ENCODE data around the gene ANKS1A. TPM values are rescaled to one million over a fixed set of nuclear protein-coding genes. Genes with fewer than 3 reads are reported as not detected.
"Not testable (repeated sequence)": the region's sequence is repeated elsewhere in the genome, so short reads cannot be mapped to it uniquely, and the experiment has no call there.

Gene ANKS1A
- total RNA-seq, 1 donor from 2014 or later = 7.3 TPM

- Mint-ChIP-seq H3K27ac (no peak overlapping the region), H3K27me3 (peaks cover 14% of the 10 kb centered on the region), H3K4me3 (no peak overlapping the region), H3K4me1 (peaks cover 6% of the 10 kb centered on the region), H3K36me3 (ENCODE audit: low read depth) (peaks cover 3% of the 10 kb centered on the region), H3K9me3 (no peaks in the 10 kb centered on the region)
- no peak for DNase-seq
- intact Hi-C loops (cut with micrococcal nuclease) = loop anchor here (10.0 kb wide), 1 partner anchor 305 kb away; no protein-coding TSS in a partner anchor
Measured at GRCh38 chr6:34919651-34920050, 30.6 kb downstream of the ANKS1A start.

- Mint-ChIP-seq H3K27ac (no peak overlapping the region), H3K27me3 (peaks cover 11% of the 10 kb centered on the region), H3K4me1 (peaks cover 6% of the 10 kb centered on the region), H3K4me3 (no peak overlapping the region), H3K36me3 (ENCODE audit: low read depth) (peaks cover 3% of the 10 kb centered on the region), H3K9me3 (no peaks in the 10 kb centered on the region)
- no peak for DNase-seq
- intact Hi-C loops (cut with micrococcal nuclease) = no loop called here
Measured at GRCh38 chr6:34920097-34920496, 31.0 kb downstream of the ANKS1A start.

GRCh38 chr6:34922177-34922663, 33.2 kb downstream of the ANKS1A start:
- Mint-ChIP-seq H3K4me1 (peaks cover 6% of the 10 kb centered on the region), H3K9me3 (no peaks in the 10 kb centered on the region), H3K27ac (no peak overlapping the region)

GRCh38 chr6:34924831-34925625, 36.0 kb downstream of the ANKS1A start:
- no peaks in the 10 kb centered on the region for H3K9me3 Mint-ChIP-seq
- peaks cover 20% of the 10 kb centered on the region for H3K27me3 Mint-ChIP-seq
- no peak for DNase-seq
- H3K4me1 Mint-ChIP-seq = peaks cover 4% of the 10 kb centered on the region
- H3K36me3 Mint-ChIP-seq (ENCODE audit: low read depth) = no peaks in the 10 kb centered on the region
- intact Hi-C loops (cut with micrococcal nuclease) = no loop called here
- no peak overlapping the region for H3K27ac Mint-ChIP-seq
- no peak overlapping the region for H3K4me3 Mint-ChIP-seq

More at GRCh38 chr6:34922177-34922663, 33.2 kb downstream of the ANKS1A start:
- peaks cover 3% of the 10 kb centered on the region for H3K36me3 Mint-ChIP-seq (ENCODE audit: low read depth)
- DNase-seq = no peak
- intact Hi-C loops (cut with micrococcal nuclease) = no loop called here
- no peak overlapping the region for H3K4me3 Mint-ChIP-seq
- peaks cover 16% of the 10 kb centered on the region for H3K27me3 Mint-ChIP-seq

GRCh38 chr6:34926655-34927054, 37.6 kb downstream of the ANKS1A start:
- Mint-ChIP-seq H3K27me3 (peaks cover 17% of the 10 kb centered on the region), H3K36me3 (ENCODE audit: low read depth) (no peaks in the 10 kb centered on the region), H3K9me3 (no peaks in the 10 kb centered on the region), H3K27ac (no peak overlapping the region), H3K4me1 (peaks cover 4% of the 10 kb centered on the region), H3K4me3 (no peak overlapping the region)
- intact Hi-C loops (cut with micrococcal nuclease) = no loop called here
- DNase-seq = no peak

GRCh38 chr6:34928220-34928619, 39.2 kb downstream of the ANKS1A start:
- DNase-seq = no peak
- no peak overlapping the region for H3K27ac Mint-ChIP-seq
- H3K27me3 Mint-ChIP-seq = peaks cover 15% of the 10 kb centered on the region
- no peak overlapping the region for H3K4me3 Mint-ChIP-seq
- peaks cover 2% of the 10 kb centered on the region for H3K4me1 Mint-ChIP-seq
- no peaks in the 10 kb centered on the region for H3K36me3 Mint-ChIP-seq (ENCODE audit: low read depth)
- no peaks in the 10 kb centered on the region for H3K9me3 Mint-ChIP-seq
- intact Hi-C loops (cut with micrococcal nuclease) = no loop called here

- Mint-ChIP-seq H3K9me3 (no peaks in the 10 kb centered on the region), H3K27ac (no peak overlapping the region), H3K4me3 (no peak overlapping the region), H3K4me1 (peaks cover 2% of the 10 kb centered on the region), H3K27me3 (peaks cover 14% of the 10 kb centered on the region), H3K36me3 (ENCODE audit: low read depth) (no peaks in the 10 kb centered on the region)
- no peak for DNase-seq
- intact Hi-C loops (cut with micrococcal nuclease) = no loop called here
Measured at GRCh38 chr6:34928695-34929094, 39.6 kb downstream of the ANKS1A start.

GRCh38 chr6:34929241-34929978, 40.4 kb downstream of the ANKS1A start:
- peaks cover 13% of the 10 kb centered on the region for H3K27me3 Mint-ChIP-seq
- no peaks in the 10 kb centered on the region for H3K9me3 Mint-ChIP-seq

GRCh38 chr6:34930221-34930620, 41.2 kb downstream of the ANKS1A start:
- Mint-ChIP-seq H3K4me1 (peaks cover 2% of the 10 kb centered on the region), H3K9me3 (no peaks in the 10 kb centered on the region), H3K4me3 (no peak overlapping the region), H3K27ac (no peak overlapping the region), H3K27me3 (peaks cover 11% of the 10 kb centered on the region), H3K36me3 (ENCODE audit: low read depth) (no peaks in the 10 kb centered on the region)
- intact Hi-C loops (cut with micrococcal nuclease) = no loop called here
- DNase-seq = no peak

More at GRCh38 chr6:34929241-34929978, 40.4 kb downstream of the ANKS1A start:
- DNase-seq = no peak
- Mint-ChIP-seq H3K27ac (no peak overlapping the region), H3K4me3 (no peak overlapping the region), H3K4me1 (peaks cover 2% of the 10 kb centered on the region), H3K36me3 (ENCODE audit: low read depth) (no peaks in the 10 kb centered on the region)
- intact Hi-C loops (cut with micrococcal nuclease) = no loop called here

GRCh38 chr6:34932202-34932601, 43.1 kb downstream of the ANKS1A start:
- H3K4me1 Mint-ChIP-seq; intact Hi-C loops (cut with micrococcal nuclease); H3K9me3 Mint-ChIP-seq; H3K27me3 Mint-ChIP-seq; DNase-seq; H3K27ac Mint-ChIP-seq; H3K4me3 Mint-ChIP-seq; H3K36me3 Mint-ChIP-seq (ENCODE audit: low read depth): not testable (repeated sequence)

GRCh38 chr6:34934516-34934915, 45.5 kb downstream of the ANKS1A start:
- intact Hi-C loops (cut with micrococcal nuclease) = no loop called here
- Mint-ChIP-seq H3K27ac (no peak overlapping the region), H3K4me1 (peaks cover 2% of the 10 kb centered on the region), H3K4me3 (no peak overlapping the region), H3K9me3 (no peaks in the 10 kb centered on the region), H3K36me3 (ENCODE audit: low read depth) (no peaks in the 10 kb centered on the region), H3K27me3 (peaks cover 2% of the 10 kb centered on the region)
- DNase-seq = no peak

- intact Hi-C loops (cut with micrococcal nuclease) = no loop called here
- no peak for DNase-seq
- no peak overlapping the region for H3K27ac Mint-ChIP-seq
- no peaks in the 10 kb centered on the region for H3K9me3 Mint-ChIP-seq
- H3K27me3 Mint-ChIP-seq = no peaks in the 10 kb centered on the region
- H3K4me1 Mint-ChIP-seq = no peaks in the 10 kb centered on the region
- H3K36me3 Mint-ChIP-seq (ENCODE audit: low read depth) = no peaks in the 10 kb centered on the region
- no peak overlapping the region for H3K4me3 Mint-ChIP-seq
Measured at GRCh38 chr6:34938268-34938667, 49.2 kb downstream of the ANKS1A start.

GRCh38 chr6:34940030-34940434, 51.0 kb downstream of the ANKS1A start:
- no peaks in the 10 kb centered on the region for H3K36me3 Mint-ChIP-seq (ENCODE audit: low read depth)
- H3K27me3 Mint-ChIP-seq = no peaks in the 10 kb centered on the region
- no peak for DNase-seq
- no peak overlapping the region for H3K4me3 Mint-ChIP-seq
- no peaks in the 10 kb centered on the region for H3K9me3 Mint-ChIP-seq
- no peak overlapping the region for H3K27ac Mint-ChIP-seq
- no peaks in the 10 kb centered on the region for H3K4me1 Mint-ChIP-seq
- intact Hi-C loops (cut with micrococcal nuclease) = no loop called here

GRCh38 chr6:34941421-34941820, 52.4 kb downstream of the ANKS1A start:
- Mint-ChIP-seq H3K4me3 (no peak overlapping the region), H3K4me1 (no peaks in the 10 kb centered on the region), H3K27ac (no peak overlapping the region), H3K36me3 (ENCODE audit: low read depth) (no peaks in the 10 kb centered on the region), H3K27me3 (no peaks in the 10 kb centered on the region), H3K9me3 (no peaks in the 10 kb centered on the region)
- DNase-seq = no peak
- intact Hi-C loops (cut with micrococcal nuclease) = no loop called here

Measured in activated CD4-positive, alpha-beta T cell treated with anti-CD3 and anti-CD28 coated beads, Interleukin-2, amount 10 ng/mL, durations not matched to agents 24 days and 14 days (primary cell).